Stimulated activated CD4-positive, alpha-beta T cell treated with anti-CD3 and anti-CD28 coated beads, Interleukin-1b, Interleukin-23, amount 100 ng/mL, for 48 hours (primary cell): ENCODE data around the gene MROH2B.
"Not testable (repeated sequence)": the region's sequence is repeated elsewhere in the genome, so short reads cannot be mapped to it uniquely, and the experiment has no call there.

Experiments
- DNase-seq: peaks from one replicate; pipeline ENCODE4 v3.0.0-alpha.2; 2020

Gene MROH2B

DNA sequence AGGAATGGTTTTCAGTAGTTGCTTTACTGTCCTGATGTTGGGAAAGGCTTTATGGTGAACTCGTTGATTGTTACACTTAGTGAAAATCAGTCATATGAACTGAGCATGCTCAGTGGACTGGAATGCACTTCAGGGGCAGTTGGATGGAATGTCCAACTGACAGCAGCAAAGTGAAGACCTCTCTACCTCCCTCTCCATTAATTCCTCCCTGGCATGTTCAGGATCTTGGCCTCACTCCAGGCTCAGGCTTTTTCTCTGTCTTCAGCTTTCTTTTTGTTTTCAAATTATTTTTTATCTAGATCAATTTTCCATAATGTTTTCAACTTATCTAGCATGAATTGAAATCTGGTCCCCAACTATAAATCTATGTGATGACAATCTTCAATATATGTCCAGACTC lies at the start of gene MROH2B:
TSS of gene MROH2B (minus strand) at position 101 of the 400 bp plus-strand sequence. CDS start 490 bp downstream, outside the sequence.
- DNase-seq, result no peak

DNA sequence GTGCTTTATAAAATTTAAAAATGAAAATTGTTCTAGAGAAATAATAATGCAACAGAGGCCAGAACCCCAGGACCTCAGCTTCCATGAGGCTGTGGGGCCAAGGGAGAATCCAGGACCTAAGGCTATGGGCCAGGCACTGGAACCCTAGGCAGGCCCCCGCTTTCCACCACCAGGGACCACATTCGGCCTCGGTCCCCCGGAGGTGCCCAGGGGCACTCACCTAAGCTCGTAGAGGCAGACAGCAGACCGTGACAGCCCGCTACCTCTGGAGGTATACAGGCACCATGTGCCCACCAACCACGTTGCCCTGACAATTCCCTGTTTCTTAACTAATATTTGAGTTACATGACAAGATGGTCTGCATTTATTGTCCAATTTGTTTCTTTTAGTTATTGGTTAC lies 49.5 kb upstream of the MROH2B start:
- DNase-seq, result no peak

DNA sequence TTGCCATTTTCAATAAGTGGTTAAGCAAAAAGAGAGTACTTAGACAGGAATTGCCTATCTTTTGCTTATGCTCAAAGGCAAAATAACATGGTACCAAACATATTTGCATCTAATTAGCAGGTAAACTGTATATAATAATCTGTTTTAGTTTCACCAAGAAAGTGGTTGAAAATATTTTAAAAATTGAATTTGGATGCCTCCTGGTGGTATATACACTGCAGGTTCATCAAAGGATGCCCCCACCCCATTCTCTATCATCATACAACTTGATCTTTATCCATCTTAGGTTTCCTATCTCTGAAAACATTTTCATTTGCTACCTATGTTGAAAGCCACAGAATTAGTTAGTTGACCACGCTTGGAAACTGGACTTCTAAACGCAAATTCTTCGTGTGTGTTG lies 47.0 kb upstream of the MROH2B start:
- no peak for DNase-seq

DNA sequence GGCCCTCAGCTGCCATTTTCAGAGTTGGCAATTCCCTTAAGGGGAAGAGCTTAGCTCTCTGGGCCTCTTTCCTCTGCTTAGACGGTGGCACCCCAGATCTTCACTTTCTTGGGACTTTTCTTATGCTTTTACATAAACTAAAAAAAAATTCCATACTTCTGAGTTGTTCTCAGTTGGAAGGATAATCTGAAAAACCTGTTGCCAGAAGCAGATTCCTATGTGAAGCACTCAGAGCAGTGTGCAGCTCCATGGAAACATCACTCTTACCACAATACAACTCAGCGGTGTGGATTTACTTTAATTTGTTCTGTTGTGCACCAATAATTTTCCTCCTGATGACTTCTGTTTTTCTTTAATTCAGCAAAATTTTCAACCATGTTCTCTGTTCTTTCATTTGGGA lies 44.1 kb upstream of the MROH2B start:
- no peak for DNase-seq

DNA sequence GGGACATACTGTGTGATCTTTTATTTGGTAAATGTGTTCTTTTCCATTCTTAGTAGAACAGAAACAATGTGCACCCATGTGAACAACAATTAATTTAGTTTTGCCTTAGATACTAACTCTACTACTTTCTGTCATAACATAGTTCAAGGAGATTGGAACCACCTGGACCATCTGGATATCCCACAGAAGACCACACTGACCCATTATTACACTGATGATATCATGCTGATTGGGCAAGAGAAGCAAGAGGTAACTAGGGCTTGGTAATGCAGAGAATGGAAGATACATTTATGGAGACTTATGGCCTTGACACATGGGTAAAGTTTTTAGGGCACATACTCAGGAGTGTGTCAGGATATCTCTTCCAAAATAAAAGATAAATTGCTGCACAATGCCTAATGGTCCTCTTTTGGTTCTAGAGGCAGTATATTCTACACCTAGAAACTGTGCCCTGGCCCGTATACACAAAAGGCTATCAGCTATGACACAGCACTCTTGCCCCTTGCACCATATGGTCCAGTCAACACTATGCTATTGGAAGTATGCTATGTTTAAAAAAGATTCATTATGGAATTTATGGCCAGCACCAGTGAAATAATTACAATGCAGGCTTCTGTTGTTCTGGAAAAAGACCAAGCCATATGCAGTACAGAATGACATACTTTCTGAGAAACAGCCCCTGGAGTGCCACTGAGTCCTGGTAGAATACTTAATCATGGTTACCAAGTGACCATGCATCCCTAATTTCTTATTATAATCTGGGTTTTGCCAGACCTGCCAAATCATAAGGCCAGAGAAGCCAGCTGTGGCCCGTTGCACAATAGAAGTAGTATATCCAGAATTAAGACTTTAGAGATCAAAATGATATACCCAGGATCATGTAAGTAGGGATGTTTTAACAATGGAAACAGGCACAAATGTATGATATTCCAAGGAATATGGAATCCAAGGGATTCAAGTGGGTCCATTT lies 41.6 kb upstream of the MROH2B start:
- DNase-seq, result no peak

DNA sequence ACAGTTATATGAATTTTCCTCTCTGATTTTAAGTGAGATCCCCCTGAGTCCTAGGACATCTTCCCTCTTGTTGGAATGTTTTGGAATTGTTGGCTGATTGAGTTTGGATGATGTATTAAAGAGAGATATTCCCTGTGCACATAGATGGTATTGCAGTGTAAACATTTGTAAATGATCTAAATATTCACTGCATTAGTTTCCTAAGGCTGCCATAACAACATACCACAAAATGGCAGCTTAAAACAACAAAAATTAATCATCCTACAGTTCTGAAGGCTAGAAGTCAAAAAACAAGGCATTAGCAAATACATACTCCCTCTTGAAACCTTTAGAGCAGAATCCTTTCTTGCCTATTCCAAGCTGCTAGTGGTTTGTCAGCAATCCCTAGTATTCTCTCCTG lies 38.0 kb upstream of the MROH2B start:
- no peak for DNase-seq

DNA sequence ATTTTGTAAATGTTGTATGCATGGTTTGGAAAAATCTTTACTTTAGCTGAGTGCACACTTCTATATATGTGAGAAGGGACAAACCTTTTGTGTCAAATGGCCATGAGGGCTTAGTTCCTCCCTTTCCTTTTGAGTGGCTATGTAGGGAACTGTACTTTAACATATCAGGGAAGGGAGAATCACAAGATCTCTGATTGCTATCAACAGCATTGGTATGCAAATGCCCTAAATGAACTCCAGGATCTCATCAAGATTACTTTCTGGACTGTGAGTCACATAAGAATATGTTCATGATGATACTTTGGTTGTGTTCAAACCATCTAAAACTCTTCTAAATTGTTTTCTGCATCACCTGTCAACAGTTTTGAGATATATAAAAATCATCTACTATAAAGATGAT lies 31.2 kb upstream of the MROH2B start:
- DNase-seq, result no peak

DNA sequence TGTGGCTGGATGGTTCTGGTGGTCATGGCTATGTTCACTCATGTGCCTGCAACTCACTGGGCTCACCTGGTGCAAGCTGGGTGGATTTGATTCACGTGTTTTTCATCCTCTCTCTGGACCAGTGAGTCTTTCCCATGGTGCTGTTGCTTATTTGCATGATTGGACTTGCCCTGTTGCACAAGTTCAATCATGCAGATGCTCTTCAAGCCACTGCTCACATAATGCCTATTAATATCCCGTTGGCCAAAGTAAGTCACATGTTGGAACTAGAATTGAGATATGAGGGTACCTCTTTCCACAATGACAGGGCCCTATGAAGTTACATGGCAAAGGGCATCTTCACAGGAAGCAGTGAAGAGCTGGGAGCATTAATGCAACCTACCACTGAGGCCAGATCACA lies 26.5 kb upstream of the MROH2B start:
- DNase-seq, result no peak

DNA sequence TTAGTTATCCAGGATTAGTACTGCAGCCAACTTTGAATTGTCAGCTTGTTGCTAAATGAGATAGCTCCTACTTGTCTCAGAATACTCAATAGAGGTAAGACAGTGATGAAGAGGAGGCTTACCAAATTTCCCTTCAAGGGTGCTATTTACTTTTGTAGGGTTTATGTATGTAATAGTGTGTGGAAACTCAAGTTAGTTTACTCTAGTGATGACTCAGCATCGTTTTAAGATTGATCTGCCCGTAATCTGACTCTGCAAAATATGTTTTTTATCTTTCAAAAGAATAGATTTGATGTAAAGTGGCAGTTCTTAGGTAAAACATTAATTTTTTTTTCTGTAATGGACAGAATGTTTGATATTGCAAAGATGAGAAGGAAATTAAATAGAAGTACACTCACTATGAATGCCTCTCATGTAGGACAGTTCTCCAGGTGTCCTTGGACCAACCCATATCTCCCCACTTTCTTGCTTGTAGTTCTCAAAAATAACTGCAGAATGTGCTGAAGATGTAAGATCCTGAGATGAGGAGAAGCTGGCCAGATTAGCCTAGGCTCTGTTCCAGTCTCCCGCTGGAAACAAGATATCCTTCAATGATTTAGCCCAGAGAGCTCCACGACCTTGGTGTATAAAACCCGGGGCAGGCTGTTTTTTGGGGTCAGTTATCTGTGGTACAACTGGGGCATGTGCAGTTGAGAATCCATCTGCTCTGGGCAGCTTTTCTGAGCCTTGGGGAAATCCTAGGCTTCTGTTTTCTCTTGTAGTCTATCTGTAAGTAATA lies 24.4 kb upstream of the MROH2B start:
- no peak for DNase-seq

DNA sequence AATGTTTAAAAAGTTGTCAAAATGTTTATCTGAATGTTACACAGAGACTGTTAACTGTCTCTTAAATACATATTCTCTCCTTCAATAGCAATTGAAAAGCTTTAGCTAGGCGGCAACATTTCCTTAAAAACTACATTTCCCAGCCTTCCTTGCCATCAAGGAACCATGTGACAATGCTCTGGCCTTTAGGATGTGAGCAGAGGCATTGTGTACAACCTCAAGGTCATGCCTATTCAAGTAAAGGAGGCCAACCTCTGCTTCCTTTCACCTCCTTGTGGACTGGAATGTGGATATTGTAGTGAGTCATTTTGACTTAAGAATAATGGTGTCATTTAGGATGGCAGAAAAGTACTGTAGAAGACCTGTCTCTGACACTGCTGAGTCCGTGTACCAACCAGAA lies 23.7 kb upstream of the MROH2B start:
- DNase-seq, result no peak

DNA sequence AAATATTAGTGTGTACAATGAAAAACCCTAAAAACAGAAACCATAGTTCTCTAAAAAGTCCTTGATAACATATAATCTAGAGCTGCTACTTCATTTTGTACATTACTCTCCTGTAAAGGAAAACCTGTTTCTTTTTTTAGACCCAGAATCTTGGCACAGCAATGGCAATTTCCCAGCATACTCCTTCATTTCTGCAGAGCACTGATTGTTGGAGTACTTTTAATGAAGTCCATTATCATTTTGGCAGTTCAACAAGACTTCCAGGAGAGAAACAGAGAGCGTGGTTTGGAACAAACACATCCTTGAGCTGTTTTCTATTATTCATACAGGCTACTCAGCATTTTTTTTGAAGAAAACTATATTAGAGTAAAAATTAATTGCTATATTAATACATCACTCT lies 22.7 kb upstream of the MROH2B start:
- DNase-seq, result no peak

DNA sequence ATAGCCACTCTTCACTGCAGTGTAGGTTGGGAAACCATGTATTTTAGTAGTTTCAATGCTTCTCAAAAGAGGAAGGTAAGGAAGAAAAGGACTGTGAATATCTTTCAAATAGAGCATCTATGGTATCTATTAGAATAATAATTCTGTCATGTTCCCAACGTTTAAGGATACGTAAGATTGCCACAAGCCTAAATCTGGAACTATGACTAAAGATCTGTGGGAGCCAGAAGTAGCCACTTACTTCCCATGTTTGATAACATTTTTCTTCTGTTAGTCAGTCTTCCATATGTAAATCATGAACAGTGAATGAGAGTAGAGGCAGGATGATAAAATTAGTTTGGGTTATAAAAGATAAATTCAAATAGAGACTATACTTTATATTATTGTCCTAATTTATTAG lies 16.3 kb upstream of the MROH2B start:
- DNase-seq, result no peak

DNA sequence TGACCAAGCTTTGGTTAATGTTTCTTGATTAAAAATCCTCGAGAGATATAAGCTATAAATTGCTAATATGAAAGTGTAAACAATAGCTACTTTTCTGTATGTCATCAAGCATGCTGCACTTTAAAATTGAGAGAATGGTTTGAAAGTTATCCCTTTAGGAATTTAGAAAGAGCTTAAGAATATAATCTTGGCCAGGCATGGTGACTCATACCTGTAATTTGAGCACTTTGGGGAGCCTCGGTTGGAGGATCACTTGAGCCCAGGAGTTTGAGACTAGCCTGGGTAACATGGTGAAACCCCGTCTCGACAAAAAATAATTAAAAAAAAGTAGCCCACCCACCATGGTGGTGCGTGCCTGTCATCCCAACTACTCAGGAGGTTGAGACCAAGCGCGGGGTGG lies 12.2 kb upstream of the MROH2B start:
- DNase-seq, result no peak

DNA sequence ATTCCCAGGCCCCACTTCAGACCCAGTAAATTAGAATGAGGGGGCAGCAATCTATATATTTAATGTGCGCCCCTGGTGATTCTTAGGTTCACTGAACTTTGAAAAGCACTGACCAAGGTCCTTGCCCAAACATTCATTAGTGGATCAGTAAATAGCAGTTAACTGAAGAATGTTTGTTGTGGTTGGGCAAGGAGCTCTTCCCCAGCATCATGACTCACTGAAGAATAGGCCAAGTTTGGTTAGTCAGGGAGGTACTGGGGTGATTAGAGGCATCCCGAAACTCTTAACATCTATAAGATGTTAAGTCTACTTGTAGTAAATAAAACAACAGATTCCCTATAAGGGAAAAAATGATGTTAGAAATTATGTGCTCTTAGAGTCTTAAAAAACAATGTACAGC lies 833 bp upstream of the MROH2B start:
- no peak for DNase-seq

DNA sequence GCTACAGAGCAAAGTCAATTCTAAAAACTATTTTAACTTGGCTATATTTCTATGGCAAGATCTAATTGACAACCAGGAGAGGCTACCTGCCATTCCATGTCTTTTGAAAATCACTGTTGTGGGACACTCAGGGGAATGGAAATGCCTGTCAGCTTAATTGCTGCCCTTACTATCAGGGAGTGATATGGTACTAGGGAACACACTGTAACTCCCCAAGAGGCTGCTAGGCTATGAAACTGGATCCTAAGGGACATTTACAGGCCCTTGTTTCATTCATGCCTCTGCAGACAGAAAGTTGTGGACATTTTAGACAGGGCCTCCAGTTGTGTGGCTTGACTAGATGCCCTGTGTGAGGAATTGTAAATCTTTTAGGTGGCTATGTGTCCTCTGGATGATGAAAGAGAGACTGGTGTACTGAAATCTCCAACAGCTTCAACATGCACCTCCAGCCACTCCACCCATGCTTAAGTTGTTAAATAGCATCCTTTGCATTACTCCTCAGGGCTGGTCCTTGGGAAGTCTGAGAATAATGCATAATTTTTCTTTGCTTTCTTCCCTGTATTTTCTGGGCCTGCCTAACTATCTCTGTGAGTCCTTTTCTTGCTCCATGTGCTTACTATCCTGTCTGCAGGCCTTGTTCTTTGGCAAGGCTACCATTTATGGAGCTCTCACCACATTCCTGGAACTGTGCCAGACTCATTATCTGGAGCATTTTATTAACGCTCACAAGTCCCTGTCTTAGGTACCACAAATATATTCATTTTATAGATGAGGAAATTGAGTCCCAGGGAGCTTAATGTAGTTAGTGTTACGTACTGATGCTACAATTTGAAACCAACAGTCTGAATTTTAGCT lies 3.2 kb downstream of the MROH2B start:
- DNase-seq, result no peak

DNA sequence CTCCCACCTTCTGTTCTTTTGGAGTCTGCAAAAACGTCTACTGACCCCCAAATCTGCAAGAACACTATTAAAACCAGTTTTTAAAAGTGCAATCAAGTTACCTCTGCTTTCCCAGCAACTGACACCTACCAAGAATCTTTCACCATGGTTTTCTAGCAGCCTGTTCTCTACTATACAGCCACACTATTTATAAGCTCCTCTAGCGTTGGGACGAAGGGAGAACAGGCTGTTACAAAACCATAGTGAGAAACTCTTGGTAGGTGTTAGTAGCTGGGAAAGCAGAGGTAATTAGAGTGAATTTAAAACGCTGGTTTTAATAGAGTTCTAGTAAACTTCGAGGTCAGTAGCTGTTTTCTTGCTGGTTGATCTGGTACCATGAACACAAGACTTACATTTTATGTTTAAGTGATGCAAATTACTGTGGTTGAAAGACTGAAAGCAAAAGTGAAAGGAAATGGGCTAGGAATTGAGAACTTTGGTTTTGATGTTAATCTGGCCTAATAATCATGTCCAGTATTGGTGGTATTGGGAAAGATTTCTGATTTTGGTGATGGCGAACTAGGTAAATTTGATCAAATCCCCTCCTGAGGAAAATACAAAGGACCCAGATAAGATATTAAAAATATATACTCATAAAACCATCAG lies 5.3 kb downstream of the MROH2B start:
- no peak for DNase-seq

DNA sequence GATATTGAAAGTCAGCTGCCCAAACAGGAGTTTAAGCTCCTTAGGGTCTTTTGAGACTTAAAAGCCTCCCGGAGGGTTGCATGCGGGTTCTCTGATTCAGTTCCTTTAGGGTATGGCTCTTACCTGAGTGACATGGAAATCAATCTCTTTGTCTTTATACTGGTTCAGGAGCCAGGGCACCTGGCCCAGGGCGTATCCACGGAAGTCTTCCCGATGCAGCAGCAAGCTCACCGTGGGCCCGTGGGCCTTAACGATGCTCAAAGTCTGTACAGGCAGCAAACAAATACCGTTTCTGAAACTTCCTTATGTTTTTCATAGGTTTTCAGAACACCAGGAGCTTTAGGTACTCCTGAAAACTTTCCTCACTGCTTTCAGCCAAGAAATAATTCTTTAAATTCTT lies 13.2 kb downstream of the MROH2B start:
- no peak for DNase-seq

DNA sequence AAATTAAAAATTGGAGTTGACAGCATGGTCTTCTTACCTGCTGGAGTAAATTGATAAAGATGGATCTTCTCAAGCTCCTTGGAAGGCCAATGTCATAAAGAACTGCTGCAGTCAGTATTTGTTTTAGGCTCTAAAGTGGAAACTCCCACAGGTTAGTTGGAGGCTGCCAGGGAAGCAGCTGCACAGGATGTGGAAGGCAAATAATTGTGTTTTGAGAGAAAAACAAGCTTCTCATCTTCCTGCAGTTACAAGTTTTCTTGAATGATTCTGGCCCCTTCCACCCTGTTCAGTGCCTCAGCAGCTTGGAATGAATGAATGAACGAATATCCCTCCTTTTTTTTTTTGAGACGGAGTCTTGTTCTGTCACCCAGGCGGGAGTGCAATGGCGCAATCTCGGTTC lies 13.9 kb downstream of the MROH2B start:
- DNase-seq, result no peak

DNA sequence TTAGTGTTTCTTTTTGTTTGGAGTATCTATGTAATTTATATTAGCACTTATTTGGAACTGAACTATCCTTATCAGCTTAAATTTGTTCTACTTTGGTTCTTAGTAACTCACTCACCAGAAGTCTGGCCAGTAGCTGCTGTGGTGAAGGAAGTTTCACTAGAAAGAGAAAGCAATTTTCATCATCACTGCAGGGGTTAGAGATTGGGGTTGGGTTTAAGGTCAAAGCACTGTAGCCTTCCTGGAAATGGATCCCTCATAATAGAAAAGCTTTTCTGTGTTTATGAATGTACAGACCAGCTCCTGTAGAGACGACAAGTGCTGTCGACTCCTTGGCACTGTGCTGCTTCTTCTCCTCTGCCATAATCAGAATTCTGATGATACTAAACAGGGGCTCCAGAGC lies 22.2 kb downstream of the MROH2B start:
- DNase-seq, result no peak

DNA sequence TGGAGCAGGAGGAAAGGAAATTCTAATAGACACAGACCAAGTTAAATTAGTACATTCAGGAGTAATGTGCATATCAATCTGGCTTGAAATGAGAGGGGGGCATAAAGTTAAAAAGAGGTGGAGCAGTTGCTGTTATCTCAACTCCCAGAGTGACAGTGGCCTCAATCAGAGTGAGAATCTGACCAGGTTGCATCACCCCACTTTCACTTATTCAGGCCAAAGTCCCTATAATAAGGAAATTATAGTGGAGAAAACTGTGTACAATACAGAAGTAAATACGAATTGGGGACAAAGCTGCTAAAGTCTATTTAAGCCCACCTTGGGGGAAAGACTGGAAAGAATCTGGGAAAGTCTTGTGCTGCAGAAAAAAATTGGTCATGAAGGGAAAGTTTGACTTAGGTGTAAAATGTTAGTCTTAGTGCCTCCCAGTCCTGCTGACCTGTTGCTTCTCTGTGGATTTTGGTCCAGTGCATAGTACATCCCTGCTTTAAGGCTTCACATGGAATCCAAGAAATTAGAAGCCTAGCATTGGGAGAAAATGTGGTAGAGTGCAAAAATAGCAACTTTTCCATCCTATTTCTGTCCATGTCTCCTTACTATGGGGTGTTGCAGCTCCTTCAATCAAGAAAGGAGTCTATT lies 27.9 kb downstream of the MROH2B start:
- DNase-seq, result no peak

DNA sequence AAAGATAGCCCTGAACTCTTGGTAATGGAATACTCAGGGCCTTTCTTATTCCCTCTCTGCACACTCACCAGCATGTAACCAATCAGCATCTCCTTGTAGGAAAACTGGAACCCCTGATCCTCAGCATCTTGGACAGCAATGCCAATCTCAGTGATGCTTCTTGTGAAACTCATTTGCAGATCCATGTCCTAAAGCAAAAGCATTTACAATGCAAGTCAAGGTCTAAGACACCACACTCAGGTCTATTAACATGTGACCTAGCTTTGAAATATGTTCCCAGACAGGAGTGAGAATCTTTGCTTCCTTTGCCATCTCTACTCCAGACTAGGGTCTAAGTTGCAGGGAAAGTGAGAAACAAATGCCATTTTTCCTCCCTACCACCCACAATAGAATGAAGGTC lies 38.2 kb downstream of the MROH2B start:
- no peak for DNase-seq

DNA sequence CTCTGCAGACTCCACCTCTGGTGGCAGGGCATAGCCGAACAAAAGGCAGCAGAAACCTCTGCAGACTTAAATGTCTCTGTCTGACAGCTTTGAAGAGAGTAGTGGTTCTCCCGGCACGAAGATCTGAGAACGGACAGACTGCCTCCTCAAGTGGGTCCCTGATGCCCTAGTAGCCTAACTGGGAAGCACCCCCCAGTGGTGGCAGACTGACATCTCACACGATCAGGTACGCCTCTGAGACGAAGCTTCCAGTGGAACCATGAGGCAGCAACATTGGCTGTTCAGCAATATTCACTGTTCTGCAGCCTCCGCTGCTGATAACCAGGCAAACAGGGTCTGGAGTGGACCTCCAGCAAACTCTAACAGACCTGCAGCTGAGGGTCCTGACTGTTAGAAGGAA lies 48.5 kb downstream of the MROH2B start:
- DNase-seq, result not testable (repeated sequence)
